ENCODE measurements around the gene GTF2F1.

GTF2F1 gene

GRCh38 chr19:6393074-6393982, at the start of gene GTF2F1:
Gene GTF2F1, minus strand, starts transcription at chr19:6393164. Its CDS starts 169 bp downstream, at chr19:6392995.
- peak; percentile 87 for DNase-seq (ENCODE audit: low read depth)
- H3K4me3 ChIP-seq (ENCODE audit: low read length): peak within 1 kb of the TSS; percentile 91
- peak; percentile 15 for TF ChIP-seq CTCF (IDR thresholded peaks at IDR 0.05; ENCODE audit: insufficient read depth, low read depth, low read length, missing control alignments)

GRCh38 chr19:6442087-6442688, 49.2 kb upstream of the GTF2F1 start:
- TF ChIP-seq CTCF (IDR thresholded peaks at IDR 0.05; ENCODE audit: insufficient read depth, low read depth, low read length, missing control alignments): no peak
- H3K4me3 ChIP-seq (ENCODE audit: low read length): no peak overlapping the region
- no peak for DNase-seq (ENCODE audit: low read depth)

- no peak for DNase-seq (ENCODE audit: low read depth)
- no peak for TF ChIP-seq CTCF (IDR thresholded peaks at IDR 0.05; ENCODE audit: insufficient read depth, low read depth, low read length, missing control alignments)
Observed at GRCh38 chr19:6440905-6441304, 47.9 kb upstream of the GTF2F1 start.

GRCh38 chr19:6439743-6440142, 46.8 kb upstream of the GTF2F1 start:
- no peak overlapping the region for H3K4me3 ChIP-seq (ENCODE audit: low read length)
- no peak for DNase-seq (ENCODE audit: low read depth)
- TF ChIP-seq CTCF (IDR thresholded peaks at IDR 0.05; ENCODE audit: insufficient read depth, low read depth, low read length, missing control alignments): no peak

More at GRCh38 chr19:6440905-6441304, 47.9 kb upstream of the GTF2F1 start:
- H3K4me3 ChIP-seq (ENCODE audit: low read length): no peak overlapping the region

GRCh38 chr19:6433663-6434062, 40.7 kb upstream of the GTF2F1 start, which contains the start of gene SLC25A41:
Gene SLC25A41, minus strand, starts transcription at chr19:6433763. Its CDS starts 70 bp downstream, at chr19:6433693.
- H3K4me3 ChIP-seq (ENCODE audit: low read length): no peak within 1 kb of the TSS
- TF ChIP-seq CTCF (IDR thresholded peaks at IDR 0.05; ENCODE audit: insufficient read depth, low read depth, low read length, missing control alignments): no peak
- DNase-seq (ENCODE audit: low read depth): no peak

GRCh38 chr19:6433165-6433564, 40.2 kb upstream of the GTF2F1 start:
- DNase-seq (ENCODE audit: low read depth): no peak
- H3K4me3 ChIP-seq (ENCODE audit: low read length): no peak overlapping the region
- TF ChIP-seq CTCF (IDR thresholded peaks at IDR 0.05; ENCODE audit: insufficient read depth, low read depth, low read length, missing control alignments): no peak

All from epithelial cell of esophagus (primary cell).